GM18507 (cell line): ENCODE data around the gene VPS52.

Experiments
- DNase-seq: peaks from one replicate; pipeline ENCODE4 v3.0.0; 2011; ENCODE audit warnings: low read depth; ENCODE audit not compliant: insufficient read length; ENCODE audit errors: extremely low spot score
- FAIRE-seq: peaks from 2 replicates; lab custom pipeline; 2011; peaks lifted over from hg19 to GRCh38; lab: Jason Lieb, UNC

Gene VPS52

DNA sequence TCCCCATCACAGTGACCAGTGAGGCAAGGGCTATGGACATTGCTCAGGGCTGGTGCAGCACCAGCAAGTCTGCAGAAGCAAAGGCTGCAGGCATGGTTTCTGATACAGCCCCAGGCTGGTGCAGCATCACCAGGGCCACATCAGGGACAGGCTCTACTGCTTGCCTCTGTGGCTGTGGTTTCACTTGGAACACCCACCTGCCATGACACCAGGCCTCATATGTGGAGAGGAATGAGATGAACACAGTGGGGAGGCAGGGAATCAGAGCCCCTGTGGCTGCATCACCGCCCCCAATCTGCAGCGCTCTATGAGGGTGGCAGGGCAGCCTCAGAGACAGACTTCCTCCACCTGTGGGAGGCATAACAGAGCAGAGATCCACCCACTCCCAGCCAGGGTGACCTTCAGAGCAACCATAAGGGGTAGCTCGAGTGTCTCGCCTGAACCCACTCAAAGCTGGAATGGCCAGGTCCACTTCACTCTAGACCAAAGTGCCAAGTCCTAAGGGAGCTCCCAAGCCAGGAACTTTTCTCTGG is 55.5 kb downstream of the VPS52 start:
- no peak for FAIRE-seq

DNA sequence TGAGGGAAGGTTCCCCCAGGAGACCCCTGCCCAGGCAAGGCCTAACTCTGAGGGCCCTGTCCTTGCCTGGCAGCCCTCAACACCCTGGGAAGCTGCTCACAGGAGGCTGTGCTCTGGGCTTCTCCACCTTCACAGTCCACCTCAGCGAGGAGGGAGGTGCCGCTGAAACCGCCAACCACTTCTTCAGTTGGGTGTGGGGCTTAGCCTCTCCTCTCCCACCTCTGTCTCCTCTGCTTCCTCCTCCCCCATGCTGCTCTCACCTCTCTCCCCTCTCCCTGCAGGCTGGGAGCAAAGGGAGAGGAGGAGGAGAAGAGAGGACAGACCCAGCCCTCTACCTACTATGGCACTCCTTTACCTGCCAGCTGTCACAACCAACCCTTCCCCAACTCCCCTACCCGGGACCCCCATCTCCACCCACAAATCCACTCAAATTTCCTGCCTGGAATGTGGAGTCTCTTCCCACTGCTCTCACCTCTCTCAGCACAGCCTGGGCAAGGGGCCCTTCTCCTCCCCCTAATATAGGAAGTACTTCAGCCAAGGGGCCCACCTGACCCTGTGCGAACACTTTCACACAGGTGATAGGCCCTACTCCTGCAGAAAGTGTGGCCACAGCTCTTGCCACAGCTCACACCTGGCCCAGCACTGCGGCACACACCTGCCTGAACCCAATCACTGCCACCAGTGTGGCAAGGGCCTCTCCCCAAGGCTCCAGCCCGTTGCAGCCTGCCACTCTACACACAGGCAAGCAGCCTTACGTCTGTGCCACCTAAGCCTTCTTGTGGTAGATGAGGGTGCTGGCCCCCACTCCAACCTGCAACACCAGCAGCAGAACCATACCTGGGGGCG is 56.2 kb downstream of the VPS52 start:
- no peak for FAIRE-seq
- DNase-seq: no peak

More for the DNA sequence above, 55.5 kb downstream of the VPS52 start:
- DNase-seq: no peak

DNA sequence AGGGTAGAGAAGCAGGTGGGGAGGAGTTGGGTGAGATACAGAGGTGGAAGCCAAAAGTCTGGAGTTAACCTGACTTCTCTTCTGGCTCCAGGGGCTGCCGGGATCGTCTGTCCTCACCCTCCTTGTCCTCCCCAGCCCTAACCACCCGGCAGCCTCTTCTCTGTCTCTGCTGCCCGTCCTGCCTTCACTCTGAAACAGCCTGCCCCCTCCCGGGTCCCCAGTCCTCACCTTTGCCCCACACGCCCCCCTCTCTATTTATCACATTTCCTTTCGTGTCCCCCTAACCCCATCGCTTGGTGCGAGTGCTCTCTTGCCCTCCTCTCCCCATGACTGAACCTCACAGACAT is 57.7 kb downstream of the VPS52 start:
- no peak for DNase-seq
- no peak for FAIRE-seq

DNA sequence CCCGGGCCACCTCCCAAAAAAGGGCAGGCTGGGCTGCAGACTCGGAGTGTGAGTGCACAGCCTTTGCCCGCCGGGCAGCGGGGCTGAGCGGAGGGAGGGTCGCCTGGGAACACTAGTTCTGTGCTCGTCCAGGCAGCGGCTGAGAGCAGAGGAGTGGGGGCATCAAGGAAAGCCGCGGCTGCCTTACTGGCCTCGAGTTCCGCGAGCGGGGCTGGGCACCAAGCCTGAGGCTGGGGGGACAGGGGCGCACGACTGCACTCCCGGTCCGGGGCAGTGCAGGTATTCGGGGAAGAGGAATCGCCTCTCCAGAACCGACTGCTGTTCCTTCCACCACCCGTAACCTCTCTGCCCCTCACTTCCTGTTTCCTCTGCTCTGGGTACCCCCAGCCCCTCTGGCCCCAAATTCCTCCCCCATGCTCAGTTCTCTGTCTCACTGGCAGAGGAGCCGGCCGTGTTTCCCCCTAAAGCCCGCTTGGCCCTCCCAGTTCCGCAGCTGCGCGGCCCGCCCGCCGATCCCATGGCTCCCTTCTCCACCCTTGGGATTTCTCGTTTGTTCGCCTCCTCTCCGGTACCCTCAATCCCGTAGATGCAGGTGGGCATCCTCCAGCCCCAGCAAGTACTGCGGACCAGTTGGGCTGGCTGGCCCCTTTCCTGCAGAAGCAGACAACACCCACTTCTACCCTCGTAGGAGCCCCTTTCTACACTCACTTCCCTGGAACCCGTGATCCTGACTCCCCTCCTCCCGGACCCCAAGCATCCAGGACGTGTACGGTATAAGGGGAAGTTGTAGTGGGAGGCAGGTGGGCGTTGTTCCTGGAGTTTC is 58.3 kb downstream of the VPS52 start:
- no peak for FAIRE-seq
- no peak for DNase-seq

DNA sequence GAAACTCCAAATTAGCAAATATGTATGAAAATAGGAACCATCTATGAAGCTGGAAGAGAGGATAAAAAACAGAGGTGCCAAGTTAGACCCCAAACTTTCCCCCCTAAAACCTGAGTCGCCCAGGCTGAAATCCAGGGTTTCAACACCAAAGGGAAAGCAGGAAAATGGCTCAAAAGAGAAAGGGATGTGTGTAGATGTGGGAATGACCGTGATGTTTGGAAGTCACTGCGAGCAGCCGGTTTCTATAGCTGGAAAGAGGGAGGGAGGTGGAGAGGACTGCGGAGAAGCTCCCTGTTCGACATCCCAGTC is 58.9 kb downstream of the VPS52 start:
- FAIRE-seq: no peak
- no peak for DNase-seq

DNA sequence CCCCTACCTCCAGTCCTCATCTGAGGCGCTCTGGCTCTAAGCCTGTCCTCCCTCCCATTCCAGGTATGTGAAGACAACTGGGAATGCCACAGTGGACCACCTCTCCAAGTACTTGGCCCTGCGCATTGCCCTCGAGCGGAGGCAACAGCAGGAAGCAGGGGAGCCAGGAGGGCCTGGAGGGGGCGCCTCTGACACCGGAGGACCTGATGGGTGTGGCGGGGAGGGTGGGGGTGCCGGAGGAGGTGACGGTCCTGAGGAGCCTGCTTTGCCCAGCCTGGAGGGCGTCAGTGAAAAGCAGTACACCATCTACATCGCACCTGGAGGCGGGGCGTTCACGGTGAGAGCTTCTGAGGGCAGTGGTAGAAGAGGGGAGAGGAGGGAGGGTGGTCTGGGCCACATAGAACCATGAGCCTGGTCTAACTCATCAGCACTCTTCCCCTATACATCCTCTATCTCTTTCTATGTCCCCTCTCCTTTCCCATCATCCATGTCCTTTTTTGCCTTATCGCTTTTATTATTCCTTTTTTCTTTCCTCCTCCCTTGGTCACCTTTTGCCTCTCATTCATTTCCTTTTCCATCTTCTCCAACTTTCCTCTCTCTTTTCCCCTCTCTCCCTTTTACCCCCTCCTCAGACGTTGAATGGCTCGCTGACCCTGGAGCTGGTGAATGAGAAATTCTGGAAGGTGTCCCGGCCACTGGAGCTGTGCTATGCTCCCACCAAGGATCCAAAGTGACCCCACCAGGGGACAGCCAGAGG is 59.8 kb downstream of the VPS52 start:
- no peak for DNase-seq
- FAIRE-seq: no peak

DNA sequence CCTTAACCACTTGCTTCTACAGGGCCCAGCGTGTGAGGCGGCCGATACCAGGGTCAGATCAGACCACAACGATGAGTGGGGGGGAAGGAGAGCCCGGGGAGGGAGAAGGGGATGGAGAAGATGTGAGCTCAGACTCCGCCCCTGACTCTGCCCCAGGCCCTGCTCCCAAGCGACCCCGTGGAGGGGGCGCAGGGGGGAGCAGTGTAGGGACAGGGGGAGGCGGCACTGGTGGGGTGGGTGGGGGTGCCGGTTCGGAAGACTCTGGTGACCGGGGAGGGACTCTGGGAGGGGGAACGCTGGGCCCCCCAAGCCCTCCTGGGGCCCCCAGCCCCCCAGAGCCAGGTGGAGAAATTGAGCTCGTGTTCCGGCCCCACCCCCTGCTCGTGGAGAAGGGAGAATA is 60.5 kb downstream of the VPS52 start:
- DNase-seq (no peak), FAIRE-seq (no peak)

DNA sequence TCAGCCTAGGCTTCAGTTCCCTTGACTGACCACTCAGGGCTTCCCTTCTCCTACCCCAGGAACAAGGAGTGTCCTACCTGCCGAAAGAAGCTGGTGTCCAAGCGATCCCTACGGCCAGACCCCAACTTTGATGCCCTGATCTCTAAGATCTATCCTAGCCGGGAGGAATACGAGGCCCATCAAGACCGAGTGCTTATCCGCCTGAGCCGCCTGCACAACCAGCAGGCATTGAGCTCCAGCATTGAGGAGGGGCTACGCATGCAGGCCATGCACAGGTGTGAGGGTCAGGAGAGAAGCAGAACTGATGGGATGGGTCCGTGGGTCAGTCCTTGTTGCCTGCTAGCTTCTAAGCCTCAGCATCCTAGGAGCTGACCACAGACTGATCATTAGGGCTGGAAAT is 61.8 kb downstream of the VPS52 start:
- DNase-seq (no peak), FAIRE-seq (no peak)

DNA sequence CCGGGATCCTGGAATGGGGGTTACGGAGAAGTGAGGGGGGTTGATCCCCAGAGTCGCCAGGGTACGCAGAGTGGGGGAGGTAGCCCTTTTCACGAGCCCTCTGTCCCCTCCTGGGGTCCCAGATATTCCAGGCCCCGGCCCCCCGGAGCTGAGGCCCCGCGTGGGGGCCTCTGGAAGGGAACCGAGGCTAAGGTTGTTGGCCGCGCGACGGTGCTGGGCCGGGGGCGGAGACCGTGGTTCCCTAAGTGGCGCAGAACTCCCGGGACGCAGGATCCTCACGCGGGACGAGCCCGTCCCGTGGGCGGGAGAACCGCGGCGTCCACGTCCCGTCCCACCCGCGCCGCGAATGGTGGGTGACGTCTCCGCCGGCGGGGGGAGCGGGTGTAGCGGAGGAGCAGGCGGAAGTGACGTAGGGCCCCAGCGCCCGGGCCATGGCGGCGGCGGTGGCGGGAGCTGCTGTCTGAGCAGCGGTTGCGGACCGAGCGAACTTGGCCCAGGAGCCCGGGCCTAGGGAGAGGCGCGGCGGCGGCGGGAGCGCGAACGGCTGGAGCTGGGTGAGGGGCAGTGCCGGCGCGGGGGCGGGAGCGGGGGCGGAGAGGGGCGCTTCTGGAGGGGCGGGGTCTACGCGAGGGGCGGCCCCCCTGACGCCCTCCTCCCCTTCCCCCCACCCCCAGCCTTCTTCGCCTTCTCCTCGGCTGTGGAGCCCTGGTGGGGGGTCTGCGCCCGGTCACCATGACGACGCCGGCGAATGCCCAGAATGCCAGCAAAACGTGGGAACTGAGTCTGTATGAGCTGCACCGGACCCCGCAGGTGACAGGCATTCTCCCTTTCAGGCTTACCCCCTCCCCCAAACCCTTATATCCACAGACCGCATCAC is 63.3 kb downstream of the VPS52 start, which contains the start of gene RING1:
Gene RING1 (plus strand): TSS at position 410 of the 877 bp plus-strand sequence. CDS start 323 bp downstream, at position 733.
- FAIRE-seq (peak; percentile 69), DNase-seq (peak; percentile 89)

DNA sequence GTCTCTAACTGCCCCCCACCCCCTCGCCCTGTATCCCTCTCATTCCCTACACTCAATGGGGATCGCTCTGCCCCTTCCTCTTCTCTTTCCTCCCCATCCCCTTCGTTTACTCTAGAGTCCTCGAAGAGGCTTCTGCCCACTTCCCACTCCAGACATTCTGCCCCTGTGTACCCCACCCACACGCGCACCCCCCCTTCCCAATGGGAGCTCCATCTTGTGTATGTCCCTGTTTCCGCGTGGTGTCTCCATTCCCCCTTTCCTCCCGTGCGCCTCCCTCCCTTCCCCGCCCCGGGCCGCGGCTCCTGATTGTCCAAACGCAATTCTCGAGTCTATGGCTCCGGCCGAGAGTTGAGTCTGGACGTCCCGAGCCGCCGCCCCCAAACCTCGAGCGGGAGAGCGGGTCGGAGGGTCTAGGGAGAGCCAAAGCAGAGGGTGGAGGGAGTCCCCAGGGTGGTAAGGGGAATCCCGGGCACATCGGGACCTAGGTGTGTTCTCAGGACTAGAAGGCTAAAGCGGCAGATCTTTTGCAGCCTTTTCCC is 64.1 kb downstream of the VPS52 start:
- no peak for FAIRE-seq
- DNase-seq: no peak

DNA sequence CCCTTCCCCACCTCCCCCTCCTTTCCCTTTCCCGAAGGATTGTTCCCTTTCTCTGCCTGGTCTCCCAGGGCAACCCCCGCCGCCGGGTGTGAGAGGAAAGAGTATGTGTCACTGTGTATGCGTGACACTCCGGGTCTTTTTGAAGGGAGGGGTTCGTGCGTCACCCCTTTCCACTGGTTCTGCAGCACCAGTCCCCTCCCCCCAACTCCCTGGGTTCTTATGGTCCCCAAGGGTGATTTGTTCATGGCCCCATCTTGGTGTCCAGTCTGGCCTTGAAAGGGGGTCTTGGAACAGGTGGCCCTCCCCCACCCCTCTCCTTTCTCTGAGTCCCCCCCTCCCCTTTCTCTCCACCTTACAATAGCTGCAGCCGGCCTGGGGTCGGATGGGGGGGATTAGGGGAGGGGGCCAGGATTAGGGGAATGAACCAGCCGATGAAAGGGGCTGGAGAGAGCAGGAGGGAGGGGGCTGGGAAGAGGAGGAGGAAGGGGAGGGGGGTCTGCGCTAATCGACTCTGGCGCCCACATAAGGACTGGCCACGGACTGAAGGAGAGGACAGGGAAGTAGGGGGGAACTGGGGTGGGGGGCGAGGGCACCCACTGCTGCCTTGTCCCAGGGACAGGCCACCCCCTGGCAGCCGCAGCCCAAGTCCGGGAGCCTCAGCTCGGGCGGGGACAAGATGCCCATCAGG is 64.7 kb downstream of the VPS52 start:
- FAIRE-seq (no peak), DNase-seq (no peak)

DNA sequence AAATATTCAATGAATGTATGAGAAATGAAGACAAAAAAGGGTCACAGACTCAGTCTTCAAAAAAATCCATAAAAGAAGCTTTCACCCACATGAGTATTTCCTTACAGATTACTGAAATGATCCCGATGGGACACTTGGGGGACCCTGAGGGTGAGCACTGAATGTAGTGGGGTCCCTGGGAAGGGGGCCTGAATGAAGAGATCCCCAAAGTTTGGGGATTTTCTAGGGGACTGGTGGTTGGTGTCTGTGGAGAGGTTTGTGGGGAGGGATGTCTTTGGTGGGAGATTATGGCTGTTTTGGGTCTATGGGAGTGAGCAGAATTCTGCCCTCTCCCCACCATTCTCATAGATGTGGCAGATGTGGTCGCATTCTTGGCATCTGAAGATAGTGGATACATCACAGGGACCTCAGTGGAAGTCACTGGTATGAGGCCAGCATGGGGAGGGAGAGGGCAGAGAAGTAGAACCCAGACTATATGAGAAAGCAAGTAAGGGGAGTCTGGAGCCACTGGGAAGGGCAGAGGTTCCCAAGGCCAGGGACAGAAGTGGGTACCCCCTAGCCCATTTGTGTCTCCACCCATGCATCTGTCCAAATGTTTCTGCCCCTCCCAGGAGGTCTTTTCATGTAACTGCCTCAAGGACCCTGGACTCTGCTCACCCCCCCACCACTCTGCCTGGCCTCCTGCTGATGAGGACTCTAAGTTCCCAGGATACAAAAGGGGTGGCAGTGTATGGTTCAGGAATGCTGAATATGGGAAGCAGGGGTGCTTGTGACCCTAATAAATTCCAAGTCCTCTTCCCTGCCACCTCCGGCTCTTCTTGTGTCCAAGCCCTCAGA is 65.4 kb downstream of the VPS52 start:
- FAIRE-seq (no peak), DNase-seq (no peak)

DNA sequence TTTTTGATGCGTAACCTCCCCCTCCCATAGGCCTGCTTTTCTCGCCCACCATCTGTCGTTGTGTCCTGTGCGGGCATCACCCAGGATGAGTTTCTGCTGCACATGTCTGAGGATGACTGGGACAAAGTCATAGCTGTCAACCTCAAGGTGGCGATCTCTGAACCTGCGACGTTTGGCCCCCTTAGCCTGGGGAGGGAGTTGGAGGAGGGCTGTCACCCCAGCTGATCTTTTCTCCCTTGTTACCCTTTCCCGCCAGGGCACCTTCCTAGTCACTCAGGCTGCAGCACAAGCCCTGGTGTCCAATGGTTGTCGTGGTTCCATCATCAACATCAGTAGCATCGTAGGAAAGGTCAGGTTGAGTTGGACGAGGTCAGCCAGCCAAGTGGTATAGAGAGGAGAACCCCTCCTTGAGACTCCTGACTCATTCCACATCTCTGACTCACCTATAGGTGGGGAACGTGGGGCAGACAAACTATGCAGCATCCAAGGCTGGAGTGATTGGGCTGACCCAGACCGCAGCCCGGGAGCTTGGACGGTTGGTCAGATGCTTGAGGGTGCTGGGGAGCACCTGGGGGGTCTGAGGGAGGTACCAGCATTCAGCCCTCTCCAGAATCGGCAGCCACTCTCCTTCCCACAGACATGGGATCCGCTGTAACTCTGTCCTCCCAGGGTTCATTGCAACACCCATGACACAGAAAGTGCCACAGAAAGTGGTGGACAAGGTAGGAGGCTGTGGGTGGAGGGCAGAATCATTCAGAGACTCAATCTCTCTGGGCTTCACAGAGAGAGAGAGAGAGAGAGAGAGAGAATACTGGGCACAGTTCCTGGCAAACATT is 66.3 kb downstream of the VPS52 start:
- DNase-seq (no peak), FAIRE-seq (no peak)

DNA sequence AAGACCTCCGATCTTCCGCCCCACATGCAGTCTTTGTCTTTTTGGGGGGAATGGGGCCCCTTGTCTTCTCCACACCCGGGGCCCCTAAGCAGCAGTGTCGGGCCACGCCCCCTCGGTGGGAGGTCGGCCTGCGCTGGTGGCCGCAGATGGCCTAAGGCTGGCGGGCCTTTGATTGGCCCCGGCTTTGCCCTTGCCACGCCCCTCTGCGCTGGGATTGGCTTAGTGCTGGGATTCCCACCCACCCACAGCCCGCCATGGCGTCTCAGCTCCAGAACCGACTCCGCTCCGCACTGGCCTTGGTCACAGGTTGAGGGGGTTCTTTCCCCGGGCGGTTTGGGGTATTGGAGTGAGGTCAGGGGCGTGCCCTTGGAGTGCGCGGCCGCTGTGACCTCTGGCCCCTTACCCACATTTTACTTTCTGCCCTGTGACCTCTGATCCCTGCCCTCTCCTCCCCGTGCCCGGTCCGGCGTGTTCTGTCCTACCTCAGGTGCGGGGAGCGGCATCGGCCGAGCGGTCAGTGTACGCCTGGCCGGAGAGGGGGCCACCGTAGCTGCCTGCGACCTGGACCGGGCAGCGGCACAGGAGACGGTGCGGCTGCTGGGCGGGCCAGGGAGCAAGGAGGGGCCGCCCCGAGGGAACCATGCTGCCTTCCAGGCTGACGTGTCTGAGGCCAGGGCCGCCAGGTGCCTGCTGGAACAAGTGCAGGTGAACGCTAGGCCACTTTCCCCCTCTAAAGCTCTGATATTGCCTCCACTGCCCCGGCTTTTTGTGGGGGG is 67.1 kb downstream of the VPS52 start, which contains the start of gene HSD17B8:
Gene HSD17B8 (plus strand): TSS at position 241 of the 776 bp plus-strand sequence. CDS start 14 bp downstream, at position 255.
- FAIRE-seq (peak; percentile 90), DNase-seq (peak; percentile 90)

DNA sequence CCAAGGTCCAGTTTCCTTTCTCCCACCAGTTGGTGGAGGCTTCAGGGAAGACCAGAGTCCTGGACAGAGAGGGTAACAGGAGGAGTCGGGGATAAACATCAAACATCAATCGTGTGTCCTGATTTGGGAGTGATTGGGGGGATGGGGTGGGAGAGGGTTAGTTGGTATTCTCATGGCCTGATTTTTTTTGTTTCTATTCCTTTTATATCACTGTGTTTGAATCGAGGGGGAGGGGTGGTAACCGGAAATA is 67.6 kb downstream of the VPS52 start:
- DNase-seq (no peak), FAIRE-seq (no peak)
